HUES48 (cell line): Measurements from ENCODE around the gene C22orf23.
A peak's percentile ranks its signal among the peaks of the same experiment; 100 is the strongest.

Experiments used
- H3K27ac ChIP-seq: one replicate; pipeline ENCODE4 v1.7.0; 2013; ENCODE audit warnings: low read depth, low read length, inconsistent platforms
- H3K27me3 ChIP-seq: 2 replicates; pipeline ENCODE4 v1.6.1; 2013; ENCODE audit warnings: mild to moderate bottlenecking, low read length; ENCODE audit not compliant: control insufficient read depth, insufficient read depth
- H3K36me3 ChIP-seq: 2 replicates; pipeline ENCODE4 v1.6.1; 2013; ENCODE audit warnings: low read length; ENCODE audit not compliant: control insufficient read depth, insufficient read depth
- H3K4me1 ChIP-seq: 2 replicates; pipeline ENCODE4 v1.6.1; 2013; ENCODE audit warnings: mild to moderate bottlenecking, low read length; ENCODE audit not compliant: control insufficient read depth, insufficient read depth
- H3K4me3 ChIP-seq: 2 replicates; pipeline ENCODE4 v1.5.1; 2013; ENCODE audit warnings: mild to moderate bottlenecking, low read depth, low read length
- H3K9ac ChIP-seq: 2 replicates; pipeline ENCODE4 v1.6.1; 2013; ENCODE audit warnings: mild to moderate bottlenecking, low read depth, low read length, moderate library complexity
- H3K9me3 ChIP-seq: 2 replicates; pipeline ENCODE4 v1.6.1; 2013; ENCODE audit warnings: low read length; ENCODE audit not compliant: control insufficient read depth, insufficient read depth

C22orf23 gene

GRCh38 chr22:37953437-37954179 lies at the start of gene C22orf23, which contains the start of gene POLR2F:
Gene C22orf23 (minus strand): TSS chr22:37953601. CDS start chr22:37953149, 452 bp downstream.
Gene POLR2F (plus strand): TSS chr22:37953699. CDS start chr22:37953788, 89 bp downstream.
- Histone ChIP-seq H3K4me1 (peaks cover 7% of the 10 kb centered on the region; the same call in 1 of the 2 replicates), H3K9ac (peak within 1 kb of the TSS; percentile 62), H3K9me3 (no peaks in the 10 kb centered on the region), H3K27me3 (peaks cover 8% of the 10 kb centered on the region), H3K36me3 (peaks cover 20% of the 10 kb centered on the region), H3K27ac (peak within 1 kb of the TSS; percentile 32), H3K4me3 (peak within 1 kb of the TSS; percentile 86)

DNA sequence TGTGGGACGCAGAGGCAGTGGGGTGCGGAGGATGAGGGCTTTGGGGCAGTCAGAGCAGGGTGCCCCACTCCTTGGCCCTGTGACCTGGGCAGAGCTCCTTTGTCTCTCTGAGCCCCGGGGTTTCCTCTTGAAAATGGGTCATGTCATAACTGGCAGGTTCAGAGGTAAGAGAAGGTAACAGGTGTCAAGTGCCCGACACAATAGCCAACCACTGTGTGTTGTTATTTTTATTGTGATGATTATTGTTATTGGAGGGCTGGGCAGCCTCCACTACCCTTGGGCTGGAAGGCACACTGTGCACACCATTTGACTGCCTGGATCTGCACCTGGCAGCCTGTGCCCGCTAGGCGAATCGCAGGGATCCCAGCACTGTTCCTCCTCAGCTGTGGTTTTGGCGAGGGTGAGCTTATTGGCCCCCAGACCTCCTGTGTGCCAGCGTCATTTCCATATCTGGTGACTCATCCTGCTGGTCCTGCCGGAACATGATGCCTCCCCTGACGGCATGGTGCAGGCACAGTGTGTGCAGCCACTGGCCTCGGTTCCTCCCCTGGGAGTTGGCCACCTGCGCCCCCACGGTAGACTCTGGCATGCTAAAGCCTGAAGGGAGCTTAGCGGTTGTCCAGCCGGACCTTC lies 46.4 kb upstream of the C22orf23 start:
- Histone ChIP-seq H3K36me3 (no peaks in the 10 kb centered on the region), H3K9me3 (no peaks in the 10 kb centered on the region), H3K27me3 (no peaks in the 10 kb centered on the region), H3K27ac (no peak overlapping the region), H3K4me3 (no peak overlapping the region), H3K9ac (no peak overlapping the region), H3K4me1 (no peaks in the 10 kb centered on the region)

- no peak overlapping the region for H3K27ac ChIP-seq
- H3K9me3 ChIP-seq = no peaks in the 10 kb centered on the region
- no peak overlapping the region for H3K9ac ChIP-seq
- no peaks in the 10 kb centered on the region for H3K4me1 ChIP-seq
- H3K4me3 ChIP-seq = no peak overlapping the region
- no peaks in the 10 kb centered on the region for H3K27me3 ChIP-seq
- no peaks in the 10 kb centered on the region for H3K36me3 ChIP-seq
Observed at GRCh38 chr22:37999236-37999635, 45.8 kb upstream of the C22orf23 start.

GRCh38 chr22:37998543-37998942 lies 45.1 kb upstream of the C22orf23 start:
- Histone ChIP-seq H3K9ac (no peak overlapping the region), H3K4me1 (no peaks in the 10 kb centered on the region), H3K27ac (no peak overlapping the region), H3K36me3 (no peaks in the 10 kb centered on the region), H3K27me3 (no peaks in the 10 kb centered on the region), H3K9me3 (no peaks in the 10 kb centered on the region), H3K4me3 (no peak overlapping the region)

DNA sequence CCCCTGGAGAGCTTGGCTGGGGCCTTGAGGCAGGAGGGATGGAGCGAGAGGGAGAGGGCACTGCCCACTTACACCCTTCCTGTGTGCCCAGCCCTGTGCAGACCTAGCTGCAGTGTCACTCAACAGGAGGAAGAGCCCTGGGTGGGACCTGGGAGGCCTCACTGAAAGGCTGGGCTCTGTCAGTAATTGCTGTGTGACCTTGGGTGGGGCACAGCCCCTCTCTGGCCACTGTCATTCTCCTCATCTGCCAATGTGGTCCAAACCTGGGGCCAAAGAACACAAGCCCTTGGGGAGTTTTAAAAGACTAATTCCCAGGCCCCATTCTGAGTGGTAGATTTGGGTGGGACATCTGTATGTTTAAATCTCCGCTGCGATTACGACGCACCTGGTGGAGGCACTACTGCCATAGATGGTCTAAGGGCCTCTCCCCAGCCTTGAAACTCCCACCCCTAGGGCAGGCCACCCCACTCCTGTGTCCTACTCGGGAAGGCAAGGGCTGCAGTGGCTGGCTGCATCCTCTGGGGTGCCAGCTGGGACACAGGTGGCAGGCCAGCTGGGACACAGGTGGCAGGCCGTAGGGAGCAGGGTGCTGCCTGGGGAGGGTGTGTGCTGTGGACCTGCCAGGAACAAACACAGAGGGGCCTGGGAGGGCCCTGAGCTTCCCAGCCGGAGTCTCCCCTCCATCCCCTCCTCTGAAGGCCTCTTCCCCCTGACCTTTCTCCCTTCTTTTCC lies 43.3 kb upstream of the C22orf23 start:
- no peak overlapping the region for H3K9ac ChIP-seq
- no peaks in the 10 kb centered on the region for H3K27me3 ChIP-seq
- H3K27ac ChIP-seq = no peak overlapping the region
- H3K36me3 ChIP-seq = no peaks in the 10 kb centered on the region
- H3K4me3 ChIP-seq = no peak overlapping the region
- no peaks in the 10 kb centered on the region for H3K4me1 ChIP-seq
- H3K9me3 ChIP-seq = no peaks in the 10 kb centered on the region

GRCh38 chr22:37996079-37996478 lies 42.7 kb upstream of the C22orf23 start:
- Histone ChIP-seq H3K36me3 (no peaks in the 10 kb centered on the region), H3K27me3 (no peaks in the 10 kb centered on the region), H3K4me1 (no peaks in the 10 kb centered on the region), H3K27ac (no peak overlapping the region), H3K9me3 (no peaks in the 10 kb centered on the region), H3K4me3 (no peak overlapping the region), H3K9ac (no peak overlapping the region)

- H3K27me3 ChIP-seq = no peaks in the 10 kb centered on the region
- H3K4me3 ChIP-seq = no peak overlapping the region
- H3K36me3 ChIP-seq = no peaks in the 10 kb centered on the region
- H3K4me1 ChIP-seq = no peaks in the 10 kb centered on the region
- no peak overlapping the region for H3K9ac ChIP-seq
- no peak overlapping the region for H3K27ac ChIP-seq
- no peaks in the 10 kb centered on the region for H3K9me3 ChIP-seq
Observed at GRCh38 chr22:37995460-37995859, 42.1 kb upstream of the C22orf23 start.

DNA sequence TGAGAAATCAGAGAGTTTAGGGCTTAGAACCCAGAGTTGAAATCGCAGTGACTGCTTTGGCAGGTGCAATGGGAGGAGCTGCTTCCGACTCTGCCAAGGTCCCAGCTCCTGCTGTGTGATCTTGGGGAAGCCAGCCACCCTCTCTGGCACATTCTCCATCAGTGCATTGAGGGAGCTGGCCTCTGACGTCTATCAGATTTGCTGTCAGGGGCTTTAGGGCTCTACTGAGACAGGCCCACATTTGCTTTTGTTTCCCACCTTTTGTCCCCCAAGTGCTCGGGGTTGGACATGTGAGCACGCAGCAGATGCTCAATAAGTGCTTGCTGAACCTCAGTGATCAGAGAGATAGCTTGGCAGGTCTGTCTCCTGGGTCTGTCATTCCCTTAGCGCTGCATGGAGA lies 41.6 kb upstream of the C22orf23 start:
- no peak overlapping the region for H3K4me3 ChIP-seq
- no peaks in the 10 kb centered on the region for H3K36me3 ChIP-seq
- no peak overlapping the region for H3K9ac ChIP-seq
- no peak overlapping the region for H3K27ac ChIP-seq
- no peaks in the 10 kb centered on the region for H3K4me1 ChIP-seq
- H3K9me3 ChIP-seq = no peaks in the 10 kb centered on the region
- H3K27me3 ChIP-seq = no peaks in the 10 kb centered on the region

DNA sequence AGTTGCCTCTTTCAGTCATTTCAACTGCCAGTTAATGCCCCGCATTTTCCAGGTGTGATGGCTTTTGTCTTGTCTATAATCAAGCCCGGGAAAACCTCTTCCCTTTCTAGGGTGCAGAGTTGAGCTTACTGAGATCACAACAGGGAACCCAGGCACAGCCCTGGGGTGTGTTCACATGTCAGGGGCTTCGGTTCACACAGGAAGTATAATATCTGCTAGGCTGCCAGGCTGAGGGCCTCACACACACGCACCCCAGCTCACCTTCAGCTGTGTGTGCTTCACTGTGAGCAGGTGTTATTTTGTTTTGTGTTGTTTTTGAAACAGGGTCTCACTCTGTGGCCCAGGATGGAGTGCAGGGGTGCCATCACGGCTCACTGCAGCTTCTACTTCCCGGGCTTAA lies 40.6 kb upstream of the C22orf23 start:
- Histone ChIP-seq H3K9ac (no peak overlapping the region), H3K27me3 (no peaks in the 10 kb centered on the region), H3K9me3 (no peaks in the 10 kb centered on the region), H3K36me3 (no peaks in the 10 kb centered on the region), H3K4me1 (no peaks in the 10 kb centered on the region), H3K27ac (no peak overlapping the region), H3K4me3 (no peak overlapping the region)

GRCh38 chr22:37991731-37992442 lies 38.5 kb upstream of the C22orf23 start:
- Histone ChIP-seq H3K27ac (no peak overlapping the region), H3K27me3 (no peaks in the 10 kb centered on the region), H3K9ac (no peak overlapping the region), H3K4me3 (no peak overlapping the region), H3K9me3 (no peaks in the 10 kb centered on the region), H3K36me3 (no peaks in the 10 kb centered on the region), H3K4me1 (no peaks in the 10 kb centered on the region)
